ENCODE data around the gene TEX26.

DNA sequence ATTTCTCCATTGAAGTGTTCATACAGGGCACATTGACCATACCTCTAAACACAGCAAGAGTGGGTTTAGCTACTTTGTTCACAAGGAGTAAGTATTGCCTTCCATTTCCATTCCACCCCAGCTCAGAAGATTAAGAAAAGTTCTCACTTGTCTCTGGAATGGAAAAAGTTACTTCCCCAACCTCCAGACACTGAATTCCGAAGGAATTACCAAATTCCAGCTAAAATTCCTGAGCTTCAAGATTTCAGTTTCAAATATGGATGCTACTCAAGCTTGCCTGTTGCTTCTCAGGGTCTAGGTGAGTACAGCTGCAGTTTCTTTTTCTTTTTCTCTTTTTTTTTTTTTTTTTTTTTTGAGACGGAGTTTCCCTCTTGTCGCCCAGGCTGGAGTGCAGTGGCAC is 33.6 kb downstream of the TEX26 start:
- no peak for TF ChIP-seq POLR2A (IDR thresholded peaks at IDR 0.05)
- TF ChIP-seq, protein P1, sequence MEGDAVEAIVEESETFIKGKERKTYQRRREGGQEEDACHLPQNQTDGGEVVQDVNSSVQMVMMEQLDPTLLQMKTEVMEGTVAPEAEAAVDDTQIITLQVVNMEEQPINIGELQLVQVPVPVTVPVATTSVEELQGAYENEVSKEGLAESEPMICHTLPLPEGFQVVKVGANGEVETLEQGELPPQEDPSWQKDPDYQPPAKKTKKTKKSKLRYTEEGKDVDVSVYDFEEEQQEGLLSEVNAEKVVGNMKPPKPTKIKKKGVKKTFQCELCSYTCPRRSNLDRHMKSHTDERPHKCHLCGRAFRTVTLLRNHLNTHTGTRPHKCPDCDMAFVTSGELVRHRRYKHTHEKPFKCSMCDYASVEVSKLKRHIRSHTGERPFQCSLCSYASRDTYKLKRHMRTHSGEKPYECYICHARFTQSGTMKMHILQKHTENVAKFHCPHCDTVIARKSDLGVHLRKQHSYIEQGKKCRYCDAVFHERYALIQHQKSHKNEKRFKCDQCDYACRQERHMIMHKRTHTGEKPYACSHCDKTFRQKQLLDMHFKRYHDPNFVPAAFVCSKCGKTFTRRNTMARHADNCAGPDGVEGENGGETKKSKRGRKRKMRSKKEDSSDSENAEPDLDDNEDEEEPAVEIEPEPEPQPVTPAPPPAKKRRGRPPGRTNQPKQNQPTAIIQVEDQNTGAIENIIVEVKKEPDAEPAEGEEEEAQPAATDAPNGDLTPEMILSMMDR (IDR thresholded peaks at IDR 0.05), result no peak

Measured in adrenal gland (tissue), 5 donors.